Subcutaneous adipose tissue (tissue), 4 donors: ENCODE measurements around the gene ALG8. TPM values are rescaled to one million over a fixed set of nuclear protein-coding genes. Genes with fewer than 3 reads are reported as not detected.

ENCODE experiments used
- CTCF ChIP-seq: fragments of 450-650 bp; IDR thresholded peaks from one replicate; pipeline ENCODE4 v1.5.1; 2016; ENCODE audit warnings: low read depth, mild to moderate bottlenecking, control low read depth, antibody characterized with exemption, moderate library complexity
- total RNA-seq, 4 donors: library from RNA; depleted of rRNA; stranded (reverse); fragments of >200 nt; gene quantifications; one replicate each; pipeline ENCODE4 v1.1.0, GENCODE V29; 2016

Gene ALG8
- total RNA-seq, 4 donors from 2014 or later = 22.4 to 73.0 (median 27.8) TPM

- no peak for TF ChIP-seq CTCF
Measured at GRCh38 chr11:78164471-78164870, 25.0 kb upstream of the ALG8 start.

GRCh38 chr11:78163828-78164227 is 24.4 kb upstream of the ALG8 start:
- TF ChIP-seq CTCF = no peak

- TF ChIP-seq CTCF = no peak
Measured at GRCh38 chr11:78161962-78162371, 22.5 kb upstream of the ALG8 start.

GRCh38 chr11:78161346-78161745 is 21.9 kb upstream of the ALG8 start:
- no peak for TF ChIP-seq CTCF

- TF ChIP-seq CTCF = no peak
Measured at GRCh38 chr11:78160557-78160956, 21.1 kb upstream of the ALG8 start.

GRCh38 chr11:78158987-78159652 is 19.7 kb upstream of the ALG8 start:
- TF ChIP-seq CTCF = no peak

- no peak for TF ChIP-seq CTCF
Measured at GRCh38 chr11:78156127-78156844, 16.9 kb upstream of the ALG8 start.
